HG03442 (cell line): ENCODE data around the gene APBB1IP.
"Not testable (repeated sequence)": the region's sequence is repeated elsewhere in the genome, so short reads cannot be mapped to it uniquely, and the experiment has no call there.

Experiments used
- ATAC-seq: cut with Tn5 transposase; IDR thresholded peaks from one replicate; pipeline ENCODE4 v1.9.1; 2021; ENCODE audit warnings: mild to moderate bottlenecking, moderate library complexity; ENCODE audit not compliant: unreplicated experiment

APBB1IP gene, protein sequence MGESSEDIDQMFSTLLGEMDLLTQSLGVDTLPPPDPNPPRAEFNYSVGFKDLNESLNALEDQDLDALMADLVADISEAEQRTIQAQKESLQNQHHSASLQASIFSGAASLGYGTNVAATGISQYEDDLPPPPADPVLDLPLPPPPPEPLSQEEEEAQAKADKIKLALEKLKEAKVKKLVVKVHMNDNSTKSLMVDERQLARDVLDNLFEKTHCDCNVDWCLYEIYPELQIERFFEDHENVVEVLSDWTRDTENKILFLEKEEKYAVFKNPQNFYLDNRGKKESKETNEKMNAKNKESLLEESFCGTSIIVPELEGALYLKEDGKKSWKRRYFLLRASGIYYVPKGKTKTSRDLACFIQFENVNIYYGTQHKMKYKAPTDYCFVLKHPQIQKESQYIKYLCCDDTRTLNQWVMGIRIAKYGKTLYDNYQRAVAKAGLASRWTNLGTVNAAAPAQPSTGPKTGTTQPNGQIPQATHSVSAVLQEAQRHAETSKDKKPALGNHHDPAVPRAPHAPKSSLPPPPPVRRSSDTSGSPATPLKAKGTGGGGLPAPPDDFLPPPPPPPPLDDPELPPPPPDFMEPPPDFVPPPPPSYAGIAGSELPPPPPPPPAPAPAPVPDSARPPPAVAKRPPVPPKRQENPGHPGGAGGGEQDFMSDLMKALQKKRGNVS

GRCh38 chr10:26437637-26438461, at the start of gene APBB1IP:
Gene APBB1IP (plus strand): TSS chr10:26438341. CDS start chr10:26492327, 53,986 bp downstream.
- peak; percentile 49 for ATAC-seq

DNA sequence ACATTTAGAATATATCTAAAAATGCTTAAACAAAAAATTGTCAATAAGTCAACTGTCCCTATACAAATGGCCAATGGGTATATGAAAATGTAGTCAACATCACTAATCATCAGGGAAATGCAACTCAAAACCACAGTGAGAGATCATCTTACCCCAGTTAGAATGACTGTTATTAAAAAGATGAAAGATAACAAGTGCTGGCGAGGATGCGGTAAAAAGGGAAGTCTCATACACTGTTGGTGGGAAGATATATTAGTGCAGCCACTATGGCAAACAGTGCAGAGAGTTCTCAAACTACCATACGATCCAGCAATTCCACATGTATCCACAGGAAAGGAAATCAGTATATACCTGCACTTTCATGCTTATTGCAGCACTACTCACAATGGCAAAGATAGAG, 48.6 kb upstream of the APBB1IP start:
- ATAC-seq: no peak

DNA sequence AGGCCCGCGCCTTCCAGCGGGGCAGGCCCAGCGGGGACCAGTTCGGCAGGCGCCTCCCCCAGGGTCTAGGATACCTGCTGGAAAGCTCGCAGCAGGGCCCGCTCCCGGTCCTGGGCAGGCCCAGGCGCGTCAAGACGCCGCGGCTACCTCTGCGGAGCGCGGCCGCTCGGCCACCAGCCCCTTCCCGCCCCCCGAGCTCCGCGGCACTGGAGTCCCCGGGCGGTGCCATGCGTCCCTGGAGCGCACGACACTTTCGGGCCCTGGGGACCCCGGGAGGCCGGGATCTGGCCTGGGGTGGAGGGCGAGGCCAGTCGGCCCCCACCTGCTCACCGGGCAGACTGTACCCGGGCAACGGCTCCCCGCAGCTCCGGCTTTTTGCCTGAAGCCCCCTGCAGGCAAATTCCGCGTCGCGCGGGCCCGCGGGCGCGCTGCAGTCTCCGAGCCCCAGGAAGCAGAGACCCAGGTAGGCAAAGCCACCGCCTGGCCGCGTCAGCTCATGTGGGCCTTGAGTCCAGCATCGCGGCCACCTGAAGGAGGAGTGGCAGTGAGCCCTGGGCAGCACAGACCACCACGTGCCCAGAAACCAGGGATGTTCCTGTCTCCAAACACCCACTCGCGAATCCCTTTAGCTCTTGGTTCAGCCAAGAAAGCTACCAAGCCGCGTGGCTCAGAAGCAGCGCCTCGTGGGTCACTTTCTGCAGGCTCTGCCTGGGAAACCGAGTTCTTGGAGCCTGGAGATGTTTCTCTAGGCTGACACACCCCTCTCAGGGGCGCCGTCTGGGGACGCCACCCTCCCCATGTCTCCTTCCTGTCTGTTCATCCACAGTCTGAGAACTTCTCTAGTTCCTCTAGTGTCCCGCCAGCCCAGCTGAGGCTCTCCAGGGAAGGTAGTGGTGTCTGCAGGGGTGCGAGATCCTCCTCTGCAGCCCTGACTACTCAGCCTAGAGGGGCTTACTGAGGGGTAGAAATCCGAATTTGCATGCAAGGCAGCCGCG, 46.1 kb upstream of the APBB1IP start:
- ATAC-seq: no peak

DNA sequence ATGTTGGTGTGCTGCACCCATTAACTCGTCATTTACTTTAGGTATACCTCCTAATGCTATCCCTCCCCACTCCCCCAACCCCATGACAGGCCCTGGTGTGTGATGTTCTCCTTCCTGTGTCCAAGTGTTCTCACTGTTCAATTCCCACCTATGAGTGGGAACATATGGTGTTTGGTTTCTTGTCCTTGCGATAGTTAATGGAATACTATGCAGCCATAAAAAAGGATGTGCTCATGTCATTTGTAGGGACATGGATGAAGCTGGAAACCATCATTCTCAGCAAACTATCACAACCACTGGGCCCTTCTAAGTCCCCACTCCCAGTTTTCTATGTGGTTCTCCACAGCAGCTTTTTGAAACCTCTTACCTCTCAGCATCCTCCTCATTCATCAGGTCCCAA, 39.8 kb upstream of the APBB1IP start:
- not testable (repeated sequence) for ATAC-seq

- ATAC-seq: no peak
Observed at GRCh38 chr10:26407406-26407969, 30.7 kb upstream of the APBB1IP start.

DNA sequence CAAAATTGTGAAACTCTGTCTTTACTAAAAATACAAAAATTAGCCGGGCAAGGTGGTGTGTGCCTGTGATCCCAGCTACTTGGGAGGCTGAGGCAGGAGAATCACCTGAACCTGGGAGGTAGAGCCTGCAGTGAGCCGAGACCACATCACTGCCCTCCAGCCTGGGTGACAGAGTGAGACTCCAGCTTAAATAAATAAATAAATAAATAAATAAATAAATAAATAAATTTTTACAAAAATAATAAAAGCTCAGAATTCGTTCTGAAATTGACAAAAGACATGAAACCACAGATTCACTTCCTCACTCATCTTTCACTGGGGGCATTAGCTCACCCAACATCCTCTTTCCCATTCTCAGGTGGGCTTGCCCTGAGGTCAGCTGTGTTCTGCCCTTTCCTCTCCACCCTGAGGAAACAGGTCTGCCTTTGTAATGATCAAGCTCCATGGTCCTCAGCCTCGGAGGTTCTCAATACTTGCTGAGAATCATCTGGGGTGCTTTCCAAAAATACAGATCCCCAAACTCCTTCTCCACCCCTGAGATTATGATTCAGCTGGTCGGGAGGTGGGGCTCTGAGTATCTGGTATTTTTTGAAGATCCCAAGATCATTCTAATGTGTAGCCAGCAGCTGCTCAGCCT, 29.2 kb upstream of the APBB1IP start:
- no peak for ATAC-seq

DNA sequence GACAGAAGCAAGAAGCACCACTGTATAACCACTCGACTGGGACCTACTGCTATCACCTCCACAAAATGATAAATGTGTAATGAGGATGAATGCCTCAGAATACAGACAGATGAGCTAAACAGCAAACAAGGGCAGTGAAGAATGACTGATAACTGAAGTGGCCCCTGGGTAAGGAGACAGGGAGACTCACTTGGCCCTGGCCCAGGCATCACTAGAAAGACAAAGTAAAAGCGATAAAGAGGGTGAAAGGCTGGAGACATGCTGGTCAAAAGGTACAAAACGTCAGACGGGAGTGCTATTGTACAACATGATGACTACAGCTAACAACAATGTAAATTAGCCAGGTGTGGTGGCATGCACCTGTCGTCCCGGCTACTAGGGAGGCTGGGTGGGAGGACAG, 27.8 kb upstream of the APBB1IP start:
- ATAC-seq: no peak

DNA sequence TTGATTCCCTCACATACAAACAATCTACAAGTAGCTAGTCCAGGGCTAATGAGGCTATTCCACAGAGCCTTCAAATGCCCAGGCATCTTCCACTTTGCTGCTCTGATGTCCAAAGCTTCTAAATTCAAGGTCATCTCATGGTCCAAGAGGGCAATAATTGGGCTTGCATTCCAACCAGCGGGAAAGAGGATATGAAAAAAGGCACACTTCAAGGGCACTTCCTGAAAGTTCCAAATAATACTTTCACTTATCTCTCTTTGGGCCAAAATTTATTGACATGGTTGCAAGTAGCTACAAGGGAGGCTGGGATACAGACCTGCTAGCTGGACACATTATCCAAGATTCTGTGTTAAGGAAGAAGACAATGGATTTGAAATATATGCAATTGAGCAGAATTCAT, 25.2 kb upstream of the APBB1IP start:
- ATAC-seq: no peak

DNA sequence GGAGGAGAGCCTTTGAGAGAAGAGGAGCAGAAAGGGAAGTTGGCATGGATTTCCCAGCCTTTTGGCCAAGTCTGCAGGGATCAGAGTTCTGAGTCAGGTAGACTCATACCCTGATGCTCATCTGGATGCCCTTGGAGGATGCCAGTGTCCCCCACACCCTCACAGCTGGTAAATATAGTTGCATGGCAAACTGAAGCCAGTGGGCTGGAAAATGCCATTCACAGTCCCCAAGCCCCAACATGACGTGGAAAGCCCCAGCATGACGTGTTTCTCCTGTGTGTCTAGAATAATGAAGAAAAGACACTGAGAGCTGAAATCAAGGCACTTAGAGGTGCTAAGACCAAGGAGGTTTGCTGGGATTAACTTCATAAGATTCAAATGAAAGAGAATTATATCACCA, 24.8 kb upstream of the APBB1IP start:
- no peak for ATAC-seq

GRCh38 chr10:26417136-26417535, 21.0 kb upstream of the APBB1IP start:
- no peak for ATAC-seq

GRCh38 chr10:26422977-26423376, 15.2 kb upstream of the APBB1IP start:
- ATAC-seq: no peak

GRCh38 chr10:26423722-26424121, 14.4 kb upstream of the APBB1IP start:
- no peak for ATAC-seq

- peak; percentile 81 for ATAC-seq
Observed at GRCh38 chr10:26430641-26431163, 7.4 kb upstream of the APBB1IP start.

DNA sequence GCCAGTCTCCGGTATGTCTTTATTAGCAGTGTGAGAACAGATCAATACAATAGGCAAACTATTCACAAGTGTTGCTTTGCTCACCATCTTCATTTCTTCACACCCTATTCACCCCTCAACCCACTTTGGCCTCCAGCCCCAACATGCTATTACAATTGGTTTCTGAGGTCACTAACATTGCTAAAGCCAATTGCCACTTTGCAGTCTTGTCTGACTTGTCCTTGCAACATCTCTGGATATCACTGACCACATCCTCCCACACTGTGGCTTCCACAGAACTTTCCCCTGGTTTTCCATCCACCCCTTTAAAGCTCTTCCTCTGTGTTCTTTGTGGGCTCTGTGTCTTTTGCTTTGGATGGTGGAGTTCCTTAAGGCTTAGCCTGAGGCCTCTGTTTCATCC, 5.2 kb upstream of the APBB1IP start:
- no peak for ATAC-seq

DNA sequence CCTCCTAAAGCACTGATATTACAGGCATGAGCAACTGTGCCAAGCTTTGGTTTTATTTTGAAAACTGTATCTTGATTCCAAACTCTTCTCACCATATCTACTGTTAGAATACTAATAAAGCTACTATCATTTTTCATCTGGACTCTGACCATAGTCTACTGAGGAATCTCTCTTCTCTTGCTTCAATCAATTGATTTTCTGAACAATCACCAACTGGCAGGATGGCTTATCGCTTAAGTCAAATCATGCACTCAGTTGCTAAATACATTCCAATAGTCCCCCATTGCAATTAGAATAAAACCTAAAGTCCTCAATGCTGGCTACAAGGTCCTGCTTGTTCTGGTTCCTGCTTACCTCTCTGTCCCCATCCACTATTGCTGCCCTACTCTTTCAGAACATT, 2.3 kb upstream of the APBB1IP start:
- ATAC-seq: no peak

- ATAC-seq: no peak
Observed at GRCh38 chr10:26436848-26437247, 1.3 kb upstream of the APBB1IP start.

DNA sequence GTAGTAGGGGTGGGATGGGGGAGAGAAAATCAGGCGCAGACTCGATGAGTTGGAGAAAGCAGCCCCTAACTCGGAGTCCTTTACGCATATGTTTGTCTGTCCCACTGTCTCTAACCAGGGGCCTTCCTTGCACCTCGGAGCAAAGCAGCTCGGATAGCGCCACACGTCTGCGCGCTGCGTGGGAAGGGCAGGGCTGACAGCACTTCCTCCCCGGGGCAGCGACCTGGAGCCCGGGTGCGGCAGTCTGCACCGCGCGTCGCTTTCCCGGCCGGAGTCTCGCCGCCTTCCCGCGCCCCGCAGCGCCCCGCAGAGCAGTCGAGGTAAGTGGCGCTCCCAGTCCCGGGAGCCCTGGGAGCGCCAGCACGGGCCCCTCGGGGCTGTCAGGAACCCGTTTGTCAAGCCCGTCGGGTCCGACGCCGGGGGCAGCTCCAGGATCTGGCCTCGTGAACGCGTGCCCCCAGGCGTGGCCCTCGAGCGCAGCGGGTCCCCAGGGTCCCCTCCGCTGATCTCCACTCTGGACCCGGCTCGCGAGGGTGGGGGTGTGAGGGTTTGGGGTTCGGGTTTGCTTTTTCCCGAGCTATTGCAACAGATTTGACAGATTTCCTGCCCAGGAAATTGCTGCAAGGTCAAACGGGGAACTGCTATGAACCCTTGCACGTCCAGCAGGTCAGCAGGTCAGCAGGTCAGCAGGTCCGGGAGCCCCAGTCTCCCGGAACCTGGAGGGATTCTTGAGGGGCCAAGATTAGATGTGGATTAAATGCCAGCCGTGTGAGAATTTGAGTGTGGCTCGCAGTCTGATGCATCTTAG, 597 bp downstream of the APBB1IP start:
- peak; percentile 73 for ATAC-seq

DNA sequence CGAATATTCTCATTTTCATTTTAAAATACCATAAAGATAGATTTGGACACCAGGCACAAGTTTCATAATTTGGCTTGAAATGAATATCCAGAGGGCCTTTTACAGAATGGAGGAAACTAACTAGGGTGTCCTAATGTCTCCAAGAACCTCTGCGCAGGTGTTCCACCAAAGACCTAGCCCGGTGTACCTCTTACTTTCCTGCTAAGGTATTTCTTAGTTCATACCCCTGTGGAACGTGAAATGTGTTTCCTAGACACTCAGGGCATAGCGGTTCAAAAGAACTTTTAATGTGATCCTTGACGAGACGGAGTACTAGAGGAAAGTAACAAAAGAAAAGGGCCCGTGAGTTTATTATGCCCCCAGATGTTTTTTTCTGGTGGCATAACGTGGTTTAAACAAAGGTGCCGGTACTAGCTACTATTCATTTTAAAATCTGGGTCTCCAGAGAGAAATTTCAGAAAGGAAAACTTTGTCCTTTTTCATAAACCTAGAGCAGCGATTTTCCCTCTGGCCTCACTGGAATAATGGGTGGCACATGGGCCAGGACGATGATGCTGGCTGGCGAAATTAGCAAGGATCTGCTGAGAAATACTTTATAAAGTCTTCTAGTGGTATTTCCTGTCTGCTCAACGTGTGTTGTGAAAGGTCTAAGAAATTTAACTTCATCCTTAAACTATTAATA, 1.4 kb downstream of the APBB1IP start:
- ATAC-seq: no peak
